Immature natural killer cell (primary cell): Measurements from ENCODE around the gene UNC13B. TPM values are rescaled to one million over a fixed set of nuclear protein-coding genes. Genes with fewer than 3 reads are reported as not detected.
"Not testable (repeated sequence)": the region's sequence is repeated elsewhere in the genome, so short reads cannot be mapped to it uniquely, and the experiment has no call there.

Source experiments
- DNase-seq, 3 donors: peaks; one replicate each; pipeline ENCODE4 v3.0.0; 2022; ENCODE audit warnings: mixed read lengths in 1 of 3
- H3K27ac Mint-ChIP-seq, 6 donors: one replicate each; pipeline ENCODE4 v1.8.0; 2020; ENCODE audit warnings: mixed read lengths in 6 of 6, mild to moderate bottlenecking in 5 of 6, inconsistent platforms in 4 of 6, moderate library complexity in 3 of 6
- H3K27me3 Mint-ChIP-seq, 3 donors: one replicate each; pipeline ENCODE4 v1.8.0; 2020 to 2021; ENCODE audit warnings: low read depth in 3 of 3, mild to moderate bottlenecking in 3 of 3, mixed read lengths in 3 of 3, moderate library complexity in 3 of 3, inconsistent platforms in 1 of 3
- H3K36me3 Mint-ChIP-seq, 3 donors: one replicate each; pipeline ENCODE4 v1.8.0; 2020; ENCODE audit warnings: mixed read lengths in 3 of 3, inconsistent platforms in 2 of 3, mild to moderate bottlenecking in 2 of 3
- H3K4me1 Mint-ChIP-seq, 2 donors: one replicate each; pipeline ENCODE4 v1.8.0; 2020; ENCODE audit warnings: inconsistent platforms in 2 of 2, mild to moderate bottlenecking in 2 of 2, mixed read lengths in 2 of 2, moderate library complexity in 1 of 2
- H3K4me3 Mint-ChIP-seq, 5 donors: one replicate each; pipeline ENCODE4 v1.8.0; 2020; ENCODE audit warnings: mild to moderate bottlenecking in 5 of 5, mixed read lengths in 5 of 5, inconsistent platforms in 3 of 5, moderate library complexity in 3 of 5
- H3K9me3 Mint-ChIP-seq, 6 donors: one replicate each; pipeline ENCODE4 v1.8.0; 2020; ENCODE audit warnings: mild to moderate bottlenecking in 6 of 6, mixed read lengths in 6 of 6, inconsistent platforms in 4 of 6, moderate library complexity in 3 of 6
- polyA plus RNA-seq, 3 donors: library from polyadenylated mRNA; unstranded; fragments of 300-500 nt; fragmentation: Illumina TruSeq; gene quantifications; one replicate each; pipeline ENCODE4 v1.2.3, GENCODE V29; 2021

UNC13B gene
- polyA plus RNA-seq, 3 donors from 2014 or later: 0.07 TPM; not detected in 2

DNA sequence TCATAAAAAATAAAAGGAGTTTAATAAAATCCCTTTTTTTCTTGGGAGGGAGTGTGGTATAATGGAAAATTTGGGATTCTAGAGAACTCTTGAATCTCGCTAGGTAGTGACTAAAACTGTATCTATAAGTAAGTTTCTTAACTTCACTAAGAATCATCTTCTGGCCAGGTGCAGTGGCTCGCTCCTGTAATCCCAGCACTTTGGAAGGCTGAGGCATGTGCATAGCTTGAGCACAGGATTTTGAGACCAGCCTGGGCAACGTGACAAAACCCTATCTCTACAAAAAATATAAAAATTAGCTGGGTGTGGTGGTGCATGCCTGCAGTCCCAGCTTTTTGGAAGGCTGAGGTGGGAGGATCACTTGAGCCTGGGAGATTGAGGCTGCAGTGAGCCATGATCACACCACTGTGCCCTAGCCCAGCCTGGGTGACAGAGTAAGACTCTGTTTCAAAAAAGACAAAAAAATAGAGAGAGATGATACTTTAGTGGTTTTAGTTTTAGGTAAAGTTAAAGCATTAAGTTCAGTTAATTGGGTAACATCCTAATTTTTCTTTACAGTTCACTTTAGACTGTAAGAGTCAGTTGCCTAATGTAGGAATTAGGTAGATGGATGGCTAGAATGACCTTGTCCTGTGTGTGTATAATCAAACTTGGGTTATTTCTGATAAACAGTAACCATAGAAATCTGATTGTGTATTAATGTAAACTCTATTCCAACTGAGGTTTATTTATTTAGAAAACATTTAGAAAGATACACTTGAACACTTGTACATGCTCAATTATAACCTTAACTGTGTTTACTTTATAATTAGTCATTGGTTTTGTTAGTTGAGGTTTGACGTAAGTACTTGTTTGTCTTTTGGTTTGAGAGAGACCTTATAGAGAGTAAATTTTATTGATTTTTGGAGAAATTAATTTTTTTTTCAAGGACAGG is 17.8 kb downstream of the UNC13B start:
- peaks cover 0 to 8% (median 0%) of the 10 kb centered on the region in 3 donors for H3K27me3 Mint-ChIP-seq
- no peaks in the 10 kb centered on the region for H3K4me1 Mint-ChIP-seq
- no peak overlapping the region for H3K27ac Mint-ChIP-seq
- H3K4me3 Mint-ChIP-seq: no peak overlapping the region
- no peak for DNase-seq
- H3K9me3 Mint-ChIP-seq: no peaks in the 10 kb centered on the region
- no peaks in the 10 kb centered on the region for H3K36me3 Mint-ChIP-seq

DNA sequence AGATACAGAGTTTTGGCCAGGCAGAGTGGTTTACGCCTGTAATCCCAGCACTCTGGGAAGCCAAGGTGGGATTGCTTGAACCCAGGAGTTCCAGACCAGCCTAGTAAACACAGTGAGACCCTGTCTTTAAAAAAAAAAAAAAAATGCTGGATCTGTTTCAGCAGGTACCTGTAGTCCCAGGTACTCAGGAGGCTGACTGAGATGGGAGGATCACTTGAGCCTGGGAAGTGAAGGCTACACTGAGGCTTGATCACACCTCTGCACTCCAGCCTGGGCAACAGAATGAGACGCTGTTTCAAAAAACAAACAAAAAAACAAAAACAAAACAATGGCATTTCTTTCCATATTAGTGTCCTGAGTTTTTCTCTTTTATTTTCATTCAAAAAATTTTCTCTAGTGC is 19.0 kb downstream of the UNC13B start:
- H3K27ac Mint-ChIP-seq: no peak overlapping the region
- H3K4me3 Mint-ChIP-seq: no peak overlapping the region
- no peak for DNase-seq
- no peaks in the 10 kb centered on the region for H3K9me3 Mint-ChIP-seq
- no peaks in the 10 kb centered on the region for H3K36me3 Mint-ChIP-seq
- H3K27me3 Mint-ChIP-seq: peaks cover 0 to 6% (median 0%) of the 10 kb centered on the region in 3 donors
- H3K4me1 Mint-ChIP-seq: no peaks in the 10 kb centered on the region

DNA sequence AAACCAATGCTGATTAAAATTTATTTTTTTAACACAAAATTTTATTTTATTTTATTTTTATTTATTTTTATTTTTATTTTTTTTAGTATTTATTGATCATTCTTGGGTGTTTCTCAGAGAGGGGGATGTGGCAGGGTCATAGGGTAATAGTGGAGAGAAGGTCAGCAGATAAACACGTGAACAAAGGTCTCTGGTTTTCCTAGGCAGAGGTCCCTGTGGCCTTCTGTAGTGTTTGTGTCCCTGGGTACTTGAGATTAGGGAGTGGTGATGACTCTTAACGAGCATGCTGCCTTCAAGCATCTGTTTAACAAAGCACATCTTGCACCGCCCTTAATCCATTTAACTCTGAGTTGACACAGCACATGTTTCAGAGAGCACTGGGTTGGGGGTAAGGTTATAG is 20.6 kb downstream of the UNC13B start:
- H3K36me3 Mint-ChIP-seq, H3K27me3 Mint-ChIP-seq, H3K27ac Mint-ChIP-seq, DNase-seq, H3K9me3 Mint-ChIP-seq, H3K4me1 Mint-ChIP-seq, H3K4me3 Mint-ChIP-seq: not testable (repeated sequence)

DNA sequence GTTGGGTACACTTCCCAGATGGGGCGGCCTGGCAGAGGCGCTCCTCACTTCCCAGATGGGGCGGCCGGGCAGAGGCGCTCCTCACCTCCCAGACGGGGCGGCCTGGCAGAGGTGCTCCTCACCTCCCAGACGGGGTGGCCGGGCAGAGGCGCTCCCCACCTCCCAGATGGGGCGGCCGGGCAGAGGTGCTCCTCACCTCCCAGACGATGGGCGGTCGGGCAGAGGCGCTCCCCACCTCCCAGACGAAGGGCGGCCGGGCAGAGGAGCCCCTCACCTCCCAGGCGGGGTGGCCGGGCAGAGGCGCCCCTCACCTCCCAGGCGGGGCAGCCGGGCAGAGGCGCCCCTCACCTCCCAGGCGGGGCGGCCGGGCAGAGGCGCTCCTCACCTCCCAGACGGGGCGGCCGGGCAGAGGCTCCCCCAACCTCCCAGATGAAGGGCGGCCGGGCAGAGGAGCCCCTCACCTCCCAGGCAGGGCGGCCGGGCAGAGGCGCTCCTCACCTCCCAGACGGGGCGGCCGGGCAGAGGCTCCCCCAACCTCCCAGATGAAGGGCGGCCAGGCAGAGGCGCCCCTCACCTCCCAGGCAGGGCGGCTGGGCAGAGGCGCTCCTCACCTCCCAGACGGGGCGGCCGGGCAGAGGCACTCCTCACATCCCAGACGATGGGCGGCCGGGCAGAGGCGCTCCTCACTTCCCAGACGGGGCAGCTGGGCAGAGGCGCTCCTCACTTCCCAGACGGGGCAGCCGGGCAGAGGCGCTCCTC is 21.4 kb downstream of the UNC13B start:
- H3K4me1 Mint-ChIP-seq, H3K27me3 Mint-ChIP-seq, H3K27ac Mint-ChIP-seq, H3K4me3 Mint-ChIP-seq, H3K36me3 Mint-ChIP-seq, DNase-seq, H3K9me3 Mint-ChIP-seq: not testable (repeated sequence)

DNA sequence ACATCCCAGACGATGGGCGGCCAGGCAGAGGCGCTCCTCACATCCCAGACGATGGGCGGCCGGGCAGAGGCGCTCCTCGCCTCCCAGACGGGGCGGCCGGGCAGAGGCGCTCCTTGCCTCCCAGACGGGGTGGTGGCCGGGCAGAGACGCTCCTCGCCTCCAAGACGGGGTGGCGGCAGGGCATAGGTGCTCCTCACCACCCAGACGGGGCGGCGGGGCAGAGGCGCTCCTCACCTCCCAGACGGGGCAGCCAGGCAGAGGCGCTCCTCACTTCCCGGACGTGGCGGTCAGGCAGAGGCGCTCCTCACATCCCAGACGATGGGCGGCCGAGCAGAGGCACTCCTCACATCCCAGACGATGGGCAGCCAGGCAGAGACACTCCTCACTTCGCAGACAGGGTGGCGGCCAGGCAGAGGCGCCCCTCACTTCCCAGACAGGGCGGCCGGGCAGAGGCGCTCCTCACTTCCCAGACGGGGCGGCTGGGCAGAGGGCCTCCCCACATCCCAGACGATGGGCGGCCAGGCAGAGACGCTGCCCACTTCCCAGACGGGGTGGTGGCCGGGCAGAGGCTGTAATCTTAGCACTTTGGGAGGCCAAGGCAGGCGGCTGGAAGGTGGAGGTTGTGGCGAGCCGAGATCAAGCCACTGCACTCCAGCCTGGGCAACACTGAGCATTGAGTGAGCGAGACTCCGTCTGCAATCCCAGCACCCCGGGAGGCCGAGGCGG is 22.1 kb downstream of the UNC13B start:
- H3K27me3 Mint-ChIP-seq, DNase-seq, H3K27ac Mint-ChIP-seq, H3K36me3 Mint-ChIP-seq, H3K9me3 Mint-ChIP-seq, H3K4me3 Mint-ChIP-seq, H3K4me1 Mint-ChIP-seq: not testable (repeated sequence)

DNA sequence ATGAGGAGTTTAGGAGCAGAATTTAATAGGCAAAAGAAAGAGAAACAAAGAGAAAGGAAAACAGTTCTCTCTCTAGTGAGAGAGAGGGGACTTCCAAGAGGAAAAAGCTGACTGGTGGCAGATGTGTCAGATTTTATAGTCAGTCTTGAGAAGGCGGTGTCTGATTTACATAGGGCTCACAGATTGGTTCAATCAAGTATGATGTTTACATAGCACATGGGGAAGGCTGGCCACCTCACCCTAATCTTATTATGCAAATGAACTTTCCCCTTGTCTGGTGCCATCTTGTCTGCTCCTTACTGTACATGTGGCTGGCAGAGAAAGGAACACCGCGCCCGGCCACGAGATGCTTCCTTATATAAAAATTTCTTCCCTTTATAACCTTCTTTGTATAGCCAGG is 24.7 kb downstream of the UNC13B start:
- no peaks in the 10 kb centered on the region for H3K4me1 Mint-ChIP-seq
- H3K27me3 Mint-ChIP-seq: peaks cover 0 to 6% (median 0%) of the 10 kb centered on the region in 3 donors
- no peak for DNase-seq
- no peak overlapping the region for H3K27ac Mint-ChIP-seq
- peaks cover 0 to 5% (median under 1%) of the 10 kb centered on the region in 6 donors for H3K9me3 Mint-ChIP-seq
- H3K36me3 Mint-ChIP-seq: no peaks in the 10 kb centered on the region
- H3K4me3 Mint-ChIP-seq: no peak overlapping the region

DNA sequence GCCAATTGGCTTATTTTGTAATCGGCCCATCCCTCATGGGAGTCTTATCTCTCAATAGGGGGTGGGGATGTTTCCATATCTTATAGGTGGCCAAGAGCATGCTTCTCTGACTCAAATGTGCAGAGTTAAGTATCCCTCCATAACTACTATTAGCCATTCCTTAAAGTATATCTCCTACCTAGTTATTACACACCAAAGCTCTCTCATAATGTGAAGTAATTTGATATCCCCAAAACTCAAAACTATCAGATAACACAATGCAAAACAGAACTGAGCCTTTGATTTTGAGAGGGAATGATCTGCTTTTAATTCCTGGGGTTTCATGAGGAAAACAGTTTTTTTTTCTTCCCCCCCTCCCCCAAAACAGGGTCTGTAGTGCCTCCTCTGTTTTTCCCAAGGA is 28.4 kb downstream of the UNC13B start:
- Mint-ChIP-seq H3K4me3 (no peak overlapping the region), H3K27ac (no peak overlapping the region), H3K9me3 (peaks cover 9 to 21% (median 14%) of the 10 kb centered on the region in 6 donors), H3K36me3 (no peaks in the 10 kb centered on the region), H3K27me3 (peaks cover 0 to 2% (median 0%) of the 10 kb centered on the region in 3 donors), H3K4me1 (no peaks in the 10 kb centered on the region)
- no peak for DNase-seq

DNA sequence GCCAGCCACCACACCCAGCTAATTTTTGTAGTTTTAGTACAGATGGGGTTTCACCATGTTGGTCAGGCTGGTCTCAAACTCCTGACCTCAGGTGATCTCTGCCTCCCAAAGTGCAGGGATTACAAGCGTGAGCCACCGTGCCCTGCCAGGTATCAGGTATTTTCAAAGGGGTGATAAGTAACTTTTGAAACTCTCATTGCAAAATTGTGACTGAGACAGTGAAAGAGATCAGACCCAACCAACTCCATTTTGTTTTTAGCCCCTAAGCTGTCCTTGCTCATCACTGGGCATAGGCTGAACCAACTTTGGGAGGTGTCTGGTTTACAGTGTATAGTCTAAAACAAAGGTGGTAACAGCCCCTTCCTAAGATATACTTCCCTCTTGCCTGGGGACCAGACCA is 29.3 kb downstream of the UNC13B start:
- H3K9me3 Mint-ChIP-seq: peaks cover 9 to 21% (median 15%) of the 10 kb centered on the region in 6 donors
- no peak for DNase-seq
- no peak overlapping the region for H3K27ac Mint-ChIP-seq
- no peaks in the 10 kb centered on the region for H3K36me3 Mint-ChIP-seq
- no peaks in the 10 kb centered on the region for H3K4me1 Mint-ChIP-seq
- peaks cover 0 to 2% (median 0%) of the 10 kb centered on the region in 3 donors for H3K27me3 Mint-ChIP-seq
- H3K4me3 Mint-ChIP-seq: no peak overlapping the region

DNA sequence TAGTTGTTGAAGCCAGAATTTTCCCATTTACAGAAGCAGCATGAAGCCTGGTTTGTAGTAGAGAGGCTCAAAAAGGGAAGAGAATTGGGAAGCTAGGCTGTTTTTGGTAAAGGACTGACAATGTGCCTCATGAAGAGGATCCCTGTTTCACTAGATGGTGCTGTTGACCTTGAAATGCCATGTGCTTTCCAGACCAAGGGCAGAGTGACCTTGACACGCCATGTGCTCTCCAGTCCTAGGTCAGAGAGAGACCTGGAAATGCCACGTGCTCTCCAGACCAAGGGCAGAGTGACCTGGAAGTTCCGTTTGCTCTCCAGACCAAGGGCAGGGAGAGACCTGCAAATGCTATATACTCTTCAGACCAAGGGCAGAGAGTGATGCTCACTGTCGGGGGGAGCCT is 32.0 kb downstream of the UNC13B start:
- Mint-ChIP-seq H3K27me3 (peaks cover 0 to 4% (median 2%) of the 10 kb centered on the region in 3 donors), H3K4me1 (no peaks in the 10 kb centered on the region), H3K27ac (no peak overlapping the region), H3K4me3 (no peak overlapping the region), H3K36me3 (no peaks in the 10 kb centered on the region), H3K9me3 (peaks cover 9 to 21% (median 15%) of the 10 kb centered on the region in 6 donors)
- no peak for DNase-seq

DNA sequence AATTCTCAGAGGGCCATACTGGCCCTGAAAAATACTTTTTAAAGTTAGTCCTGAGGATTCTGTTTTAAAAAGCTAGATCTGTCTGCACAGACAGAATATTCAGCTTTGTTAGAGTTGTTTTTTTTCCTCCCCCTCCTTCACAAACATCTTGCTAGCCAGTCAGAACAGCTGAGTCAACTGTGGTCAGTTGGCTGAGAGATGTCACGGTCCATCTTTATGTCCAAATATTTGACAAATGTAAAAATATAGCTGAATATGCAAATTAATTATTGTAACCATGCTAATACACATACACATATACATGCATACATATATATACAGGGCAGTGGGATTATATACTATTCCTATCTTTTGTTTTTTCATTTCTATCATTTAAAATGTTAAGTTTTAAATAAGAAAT is 33.9 kb downstream of the UNC13B start:
- no peak overlapping the region for H3K4me3 Mint-ChIP-seq
- H3K27me3 Mint-ChIP-seq: peaks cover 0 to 2% (median 2%) of the 10 kb centered on the region in 3 donors
- no peaks in the 10 kb centered on the region for H3K4me1 Mint-ChIP-seq
- H3K36me3 Mint-ChIP-seq: no peaks in the 10 kb centered on the region
- DNase-seq: no peak
- no peak overlapping the region for H3K27ac Mint-ChIP-seq
- H3K9me3 Mint-ChIP-seq: peaks cover 9 to 21% (median 15%) of the 10 kb centered on the region in 6 donors

DNA sequence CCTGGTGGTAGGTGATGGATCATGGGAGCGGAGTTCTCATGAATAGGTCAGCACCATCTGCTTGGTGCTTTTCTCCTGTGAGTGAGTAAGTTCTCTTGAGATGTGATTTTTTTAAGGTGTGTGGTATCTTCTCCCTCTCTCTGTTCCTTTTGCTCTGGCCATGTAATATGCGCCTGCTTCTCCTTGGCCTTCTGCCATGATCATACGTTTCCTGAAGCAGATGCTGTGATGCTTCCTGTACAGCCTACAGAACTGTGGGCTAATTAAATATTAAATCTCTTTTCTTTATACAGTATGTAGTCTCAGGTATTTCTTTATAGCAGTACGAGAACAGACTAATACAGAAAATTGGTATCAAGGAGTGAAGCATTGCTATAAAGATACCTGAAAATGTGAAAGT is 36.4 kb downstream of the UNC13B start:
- Mint-ChIP-seq H3K27ac (no peak overlapping the region), H3K4me3 (no peak overlapping the region), H3K9me3 (peaks cover 5 to 25% (median 10%) of the 10 kb centered on the region in 6 donors), H3K4me1 (no peaks in the 10 kb centered on the region), H3K27me3 (peaks cover 2 to 4% (median 2%) of the 10 kb centered on the region in 3 donors), H3K36me3 (peaks cover 0 to 6% (median 0%) of the 10 kb centered on the region in 3 donors)
- DNase-seq: no peak

DNA sequence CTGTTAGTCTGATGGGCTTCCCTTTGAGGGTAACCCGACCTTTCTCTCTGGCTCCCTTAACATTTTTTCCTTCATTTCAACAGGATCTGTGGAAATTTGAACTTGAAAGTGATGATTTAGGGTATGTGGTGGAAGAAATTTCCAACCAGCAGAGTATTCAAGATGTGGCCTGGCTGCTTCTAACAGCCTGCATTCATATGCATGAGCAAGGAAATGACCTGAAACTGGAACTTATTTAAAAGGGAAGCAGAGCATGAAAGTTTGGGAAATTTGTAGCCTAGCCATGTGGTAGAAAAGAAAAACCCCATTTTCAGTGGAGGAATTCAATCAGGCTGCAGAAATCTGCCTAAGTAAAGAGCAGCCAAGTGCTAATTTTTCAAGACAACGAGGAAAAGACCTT is 41.7 kb downstream of the UNC13B start:
- DNase-seq: no peak
- Mint-ChIP-seq H3K27me3 (peaks cover 0 to 11% (median 2%) of the 10 kb centered on the region in 3 donors), H3K27ac (no peak overlapping the region), H3K36me3 (peaks cover 0 to 6% (median 4%) of the 10 kb centered on the region in 3 donors), H3K4me3 (no peak overlapping the region), H3K4me1 (no peaks in the 10 kb centered on the region), H3K9me3 (peaks cover 9 to 38% (median 24%) of the 10 kb centered on the region in 6 donors)

DNA sequence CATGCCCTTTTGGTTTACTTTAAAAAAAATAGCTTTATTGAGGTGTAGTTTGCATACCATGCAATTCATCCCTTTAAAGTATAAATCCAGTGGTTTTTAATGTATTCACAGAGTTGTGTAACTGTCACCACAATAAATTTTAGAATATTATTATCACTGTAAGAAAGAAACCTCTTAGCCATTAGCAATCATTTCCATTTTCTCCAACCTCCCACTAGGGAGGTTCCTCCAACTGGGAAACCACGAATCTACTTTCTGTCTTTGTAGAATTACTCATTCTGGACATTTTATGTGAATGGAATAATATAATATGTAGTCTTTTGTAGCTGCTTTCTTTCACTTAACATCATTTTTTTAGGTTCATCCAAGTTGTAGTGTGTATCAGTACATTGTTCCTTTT is 43.5 kb downstream of the UNC13B start:
- H3K4me3 Mint-ChIP-seq: no peak overlapping the region
- H3K4me1 Mint-ChIP-seq: no peaks in the 10 kb centered on the region
- peaks cover 0 to 14% (median 2%) of the 10 kb centered on the region in 3 donors for H3K27me3 Mint-ChIP-seq
- peaks cover 0 to 6% (median 4%) of the 10 kb centered on the region in 3 donors for H3K36me3 Mint-ChIP-seq
- no peak for DNase-seq
- no peak overlapping the region for H3K27ac Mint-ChIP-seq
- H3K9me3 Mint-ChIP-seq: peaks cover 9 to 38% (median 24%) of the 10 kb centered on the region in 6 donors
